ENCODE measurements around the gene IFFO2. TPM values are rescaled to one million over a fixed set of nuclear protein-coding genes. Genes with fewer than 3 reads are reported as not detected.
"Not testable (repeated sequence)": the region's sequence is repeated elsewhere in the genome, so short reads cannot be mapped to it uniquely, and the experiment has no call there.

Gene IFFO2
- total RNA-seq, 1 experiment from 2014 or later, result 11.7 TPM

DNA sequence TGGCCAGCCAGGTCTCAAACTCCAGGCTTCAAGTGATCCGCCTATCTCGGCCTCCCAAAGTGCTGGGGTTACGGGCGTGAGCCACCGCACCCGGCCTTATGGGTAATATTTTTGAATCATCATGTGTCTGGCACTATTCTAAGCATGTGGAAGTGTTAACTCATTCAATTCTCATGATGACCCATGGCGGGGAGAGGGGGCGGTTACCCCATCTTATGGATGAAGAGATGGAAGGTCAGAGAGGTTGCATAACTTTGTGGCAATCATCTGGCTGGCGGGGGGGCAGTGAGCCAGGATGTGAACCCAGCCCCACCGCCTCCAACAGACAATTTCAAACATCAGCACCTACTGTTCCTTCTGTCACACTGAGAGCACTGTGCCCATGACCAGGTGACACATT, 85.5 kb downstream of the IFFO2 start:
- intact Hi-C loops (cut with micrococcal nuclease; ENCODE audit: unreplicated experiment), result no loop called here
- TF ChIP-seq, protein P1, sequence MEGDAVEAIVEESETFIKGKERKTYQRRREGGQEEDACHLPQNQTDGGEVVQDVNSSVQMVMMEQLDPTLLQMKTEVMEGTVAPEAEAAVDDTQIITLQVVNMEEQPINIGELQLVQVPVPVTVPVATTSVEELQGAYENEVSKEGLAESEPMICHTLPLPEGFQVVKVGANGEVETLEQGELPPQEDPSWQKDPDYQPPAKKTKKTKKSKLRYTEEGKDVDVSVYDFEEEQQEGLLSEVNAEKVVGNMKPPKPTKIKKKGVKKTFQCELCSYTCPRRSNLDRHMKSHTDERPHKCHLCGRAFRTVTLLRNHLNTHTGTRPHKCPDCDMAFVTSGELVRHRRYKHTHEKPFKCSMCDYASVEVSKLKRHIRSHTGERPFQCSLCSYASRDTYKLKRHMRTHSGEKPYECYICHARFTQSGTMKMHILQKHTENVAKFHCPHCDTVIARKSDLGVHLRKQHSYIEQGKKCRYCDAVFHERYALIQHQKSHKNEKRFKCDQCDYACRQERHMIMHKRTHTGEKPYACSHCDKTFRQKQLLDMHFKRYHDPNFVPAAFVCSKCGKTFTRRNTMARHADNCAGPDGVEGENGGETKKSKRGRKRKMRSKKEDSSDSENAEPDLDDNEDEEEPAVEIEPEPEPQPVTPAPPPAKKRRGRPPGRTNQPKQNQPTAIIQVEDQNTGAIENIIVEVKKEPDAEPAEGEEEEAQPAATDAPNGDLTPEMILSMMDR (conservative IDR thresholded peaks at IDR 0.05), result no peak
- TF ChIP-seq EZH2 (IDR thresholded peaks at IDR 0.05; ENCODE audit: low read depth), result no peak
- Histone ChIP-seq H3K9me2 (ENCODE audit: insufficient read depth) (no peaks in the 10 kb centered on the region), H4K20me1 (ENCODE audit: insufficient read depth) (no peaks in the 10 kb centered on the region), H3K4me2 (no peak overlapping the region), H3K27ac (no peak overlapping the region), H3K9me3 (ENCODE audit: insufficient read depth, low read depth) (no peaks in the 10 kb centered on the region), H3K27me3 (ENCODE audit: insufficient read depth, low read depth) (peaks cover 9% of the 10 kb centered on the region; the same call in 1 of the 2 replicates), H3K79me2 (ENCODE audit: low read depth) (no peaks in the 10 kb centered on the region), H3K4me1 (replicated peaks; ENCODE audit: insufficient read depth) (no peaks in the 10 kb centered on the region), H2AFZ (no peak overlapping the region), H3K4me3 (no peak overlapping the region), H3K36me3 (ENCODE audit: low read depth) (no peaks in the 10 kb centered on the region), H3F3A (ENCODE audit: insufficient read depth, low read depth) (no peaks in the 10 kb centered on the region)
- no peak for DNase-seq
- POLR2A ChIA-PET (ENCODE audit: unreplicated experiment), result no interaction called here
- CTCF ChIA-PET, result interaction anchor here (0.7 kb wide), 1 partner anchor 524 kb away, joined by 15 read pairs; no protein-coding TSS in a partner anchor
- BruUV-seq (replicated peaks), result no TSS peak

DNA sequence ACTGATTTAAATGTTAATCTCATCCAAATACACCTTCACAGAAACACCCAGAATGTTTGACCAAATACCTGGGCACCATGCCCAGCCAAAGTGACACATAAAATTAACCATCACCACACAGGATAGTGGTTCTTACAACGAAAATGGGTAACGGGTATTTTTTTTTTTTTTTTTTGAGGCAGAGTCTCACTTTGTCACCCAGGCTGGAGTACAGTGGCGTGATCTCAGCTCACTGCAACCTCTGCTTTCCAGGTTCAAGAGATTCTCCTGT, 85.9 kb downstream of the IFFO2 start:
- H3K79me2 ChIP-seq (ENCODE audit: low read depth); H3K27ac ChIP-seq; H2AFZ ChIP-seq; H3K4me2 ChIP-seq; H3K9me2 ChIP-seq (ENCODE audit: insufficient read depth); H3K36me3 ChIP-seq (ENCODE audit: low read depth); H4K20me1 ChIP-seq (ENCODE audit: insufficient read depth); H3K9me3 ChIP-seq (ENCODE audit: insufficient read depth, low read depth); POLR2A ChIA-PET (ENCODE audit: unreplicated experiment); intact Hi-C loops (cut with micrococcal nuclease; ENCODE audit: unreplicated experiment); H3F3A ChIP-seq (ENCODE audit: insufficient read depth, low read depth); H3K4me1 ChIP-seq (replicated peaks; ENCODE audit: insufficient read depth); BruUV-seq (replicated peaks); H3K4me3 ChIP-seq; DNase-seq: not testable (repeated sequence)
- peaks cover 12% of the 10 kb centered on the region; the same call in 1 of the 2 replicates for H3K27me3 ChIP-seq (ENCODE audit: insufficient read depth, low read depth)
- CTCF ChIA-PET, result interaction anchor here (0.7 kb wide), 1 partner anchor 524 kb away, joined by 15 read pairs; no protein-coding TSS in a partner anchor

DNA sequence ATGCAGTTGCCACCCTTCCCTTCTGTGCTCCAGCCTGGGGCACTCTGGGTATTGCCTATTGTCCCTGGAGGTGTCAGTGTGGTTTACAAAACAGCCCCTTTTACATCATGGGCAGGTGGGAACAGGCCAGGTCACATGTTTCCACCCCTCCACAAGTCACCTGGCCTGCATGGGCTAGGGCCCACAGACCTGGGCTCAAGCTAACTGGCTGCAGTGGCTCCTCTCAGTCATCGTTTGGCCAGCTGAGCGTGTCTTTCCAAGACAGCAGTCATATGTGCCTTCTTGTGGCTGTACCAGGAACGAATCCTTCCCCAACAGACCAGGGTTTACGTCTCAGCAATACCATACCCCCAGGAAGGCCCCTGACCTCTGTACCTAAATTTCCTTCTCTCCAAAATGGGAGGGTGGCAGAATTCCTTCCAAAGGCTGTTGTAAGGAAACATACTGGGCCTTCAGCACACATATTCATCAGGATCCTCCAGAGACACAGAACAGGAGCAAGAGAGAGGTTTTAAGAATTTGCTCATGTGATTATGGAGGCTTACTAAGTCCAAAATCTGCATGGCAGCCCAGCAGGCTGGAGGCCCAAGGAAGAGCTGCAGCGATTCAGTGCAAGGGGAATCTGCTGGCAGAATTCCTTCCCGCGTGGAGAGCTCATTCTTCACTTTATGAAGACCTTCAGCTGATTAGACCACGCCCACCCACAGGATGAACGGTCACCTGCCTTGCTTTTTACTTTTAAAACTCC, 86.5 kb downstream of the IFFO2 start:
- intact Hi-C loops (cut with micrococcal nuclease; ENCODE audit: unreplicated experiment), result no loop called here
- no TSS peak for BruUV-seq (replicated peaks)
- H3F3A ChIP-seq (ENCODE audit: insufficient read depth, low read depth), result no peaks in the 10 kb centered on the region
- no peaks in the 10 kb centered on the region for H3K79me2 ChIP-seq (ENCODE audit: low read depth)
- no peak overlapping the region for H2AFZ ChIP-seq
- no peaks in the 10 kb centered on the region for H3K9me3 ChIP-seq (ENCODE audit: insufficient read depth, low read depth)
- no peak overlapping the region for H3K4me2 ChIP-seq
- no peaks in the 10 kb centered on the region for H3K36me3 ChIP-seq (ENCODE audit: low read depth)
- no peaks in the 10 kb centered on the region for H3K9me2 ChIP-seq (ENCODE audit: insufficient read depth)
- no peak overlapping the region for H3K27ac ChIP-seq
- ChIA-PET POLR2A (ENCODE audit: unreplicated experiment) (no interaction called here), CTCF (no interaction called here)
- DNase-seq, result no peak
- no peak for TF ChIP-seq EZH2 (IDR thresholded peaks at IDR 0.05; ENCODE audit: low read depth)
- TF ChIP-seq, protein P1 (conservative IDR thresholded peaks at IDR 0.05), result no peak
- H4K20me1 ChIP-seq (ENCODE audit: insufficient read depth), result no peaks in the 10 kb centered on the region
- no peaks in the 10 kb centered on the region for H3K4me1 ChIP-seq (replicated peaks; ENCODE audit: insufficient read depth)
- peaks cover 17% of the 10 kb centered on the region; the same call in 1 of the 2 replicates for H3K27me3 ChIP-seq (ENCODE audit: insufficient read depth, low read depth)
- H3K4me3 ChIP-seq, result no peak overlapping the region

Measured in PC-9 (cell line).